ENCODE data around the gene GP1BB. TPM values are rescaled to one million over a fixed set of nuclear protein-coding genes. Genes with fewer than 3 reads are reported as not detected.
A peak's percentile ranks its signal among the peaks of the same experiment; 100 is the strongest.

Gene GP1BB
- total RNA-seq, 2 donors from 2014 or later = 0.40 TPM; not detected in 1

GRCh38 chr22:19759427-19760057 is 36.2 kb downstream of the GP1BB start:
- intact Hi-C loops (cut with DNase I, micrococcal nuclease) = loop anchor here in 1 of 2 donors (10.0 kb wide), 1 partner anchor 65 kb away; no protein-coding TSS in a partner anchor
- ATAC-seq = no peak
- DNase-seq = no peak

GRCh38 chr22:19760058-19760950 is 37.0 kb downstream of the GP1BB start, which contains the start of gene TBX1:
TBX1 (plus strand) TSS chr22:19760778; CDS start chr22:19760844, 66 bp downstream.
- ATAC-seq (no peak), DNase-seq (no peak)
- intact Hi-C loops (cut with DNase I, micrococcal nuclease) = loop anchor here in 1 of 2 donors (10.0 kb wide), 1 partner anchor 64 kb away; no protein-coding TSS in a partner anchor

- DNase-seq (no peak), ATAC-seq (no peak)
- intact Hi-C loops (cut with DNase I, micrococcal nuclease) = loop anchor here in 1 of 2 donors (10.0 kb wide), 1 partner anchor 64 kb away; no protein-coding TSS in a partner anchor
These were observed 37.8 kb downstream of the GP1BB start for GRCh38 chr22:19760951-19761724.

GRCh38 chr22:19761725-19762567 is 38.6 kb downstream of the GP1BB start:
- intact Hi-C loops (cut with DNase I, micrococcal nuclease) = loop anchor here in 1 of 2 donors (10.0 kb wide), 1 partner anchor 63 kb away; no protein-coding TSS in a partner anchor
- DNase-seq = no peak
- no peak for ATAC-seq

- intact Hi-C loops (cut with DNase I, micrococcal nuclease) = loop anchor here in 1 of 2 donors (10.0 kb wide), 1 partner anchor 62 kb away; no protein-coding TSS in a partner anchor
- DNase-seq (no peak), ATAC-seq (no peak)
These were observed 39.5 kb downstream of the GP1BB start for GRCh38 chr22:19762568-19763457.

GRCh38 chr22:19763458-19764298 is 40.3 kb downstream of the GP1BB start:
- intact Hi-C loops (cut with DNase I, micrococcal nuclease) = loop anchor here in 1 of 2 donors (10.0 kb wide), 1 partner anchor 61 kb away; no protein-coding TSS in a partner anchor
- no peak for ATAC-seq
- no peak for DNase-seq

- ATAC-seq = no peak
- no peak for DNase-seq
- intact Hi-C loops (cut with DNase I, micrococcal nuclease) = loop anchor here in 1 of 2 donors (10.0 kb wide), 1 partner anchor 61 kb away; no protein-coding TSS in a partner anchor
These were observed 40.9 kb downstream of the GP1BB start for GRCh38 chr22:19764299-19764593.

GRCh38 chr22:19764636-19765476 is 41.5 kb downstream of the GP1BB start:
- no peak for DNase-seq
- ATAC-seq = no peak
- intact Hi-C loops (cut with DNase I, micrococcal nuclease) = loop anchor here in 1 of 2 donors (10.0 kb wide), 1 partner anchor 60 kb away; no protein-coding TSS in a partner anchor

- ATAC-seq = peak; percentile 57
- peak in 1 of 2 donors; percentile 28 for DNase-seq
- intact Hi-C loops (cut with DNase I, micrococcal nuclease) = loop anchor here in 1 of 2 donors (10.0 kb wide), 1 partner anchor 59 kb away; no protein-coding TSS in a partner anchor
These were observed 42.3 kb downstream of the GP1BB start for GRCh38 chr22:19765477-19766239.

GRCh38 chr22:19766240-19766510 is 42.8 kb downstream of the GP1BB start:
- no peak for DNase-seq

GRCh38 chr22:19766511-19767426 is 43.4 kb downstream of the GP1BB start:
- ATAC-seq (peak; percentile 83), DNase-seq (peak; percentile 42 to 79)
- intact Hi-C loops (cut with DNase I, micrococcal nuclease) = loop anchor here in 1 of 2 donors (10.0 kb wide), 1 partner anchor 58 kb away; no protein-coding TSS in a partner anchor

More at GRCh38 chr22:19766240-19766510, 42.8 kb downstream of the GP1BB start:
- no peak for ATAC-seq
- intact Hi-C loops (cut with DNase I, micrococcal nuclease) = loop anchor here in 1 of 2 donors (10.0 kb wide), 1 partner anchor 59 kb away; no protein-coding TSS in a partner anchor

GRCh38 chr22:19767427-19768341 is 44.3 kb downstream of the GP1BB start:
- intact Hi-C loops (cut with DNase I, micrococcal nuclease) = loop anchor here in 1 of 2 donors (10.0 kb wide), 1 partner anchor 57 kb away; no protein-coding TSS in a partner anchor
- no peak for DNase-seq
- ATAC-seq = peak; percentile 6
